Activated gamma-delta T cell treated with anti-CD3 and anti-CD28 coated beads, Interleukin-2, amount 50 U/mL, for 16 hours (primary cell): ENCODE data around the gene GTF2H4.
A peak's percentile ranks its signal among the peaks of the same experiment; 100 is the strongest.
"Not testable (repeated sequence)": the region's sequence is repeated elsewhere in the genome, so short reads cannot be mapped to it uniquely, and the experiment has no call there.

ENCODE experiments used
- DNase-seq: peaks from one replicate; pipeline ENCODE4 v3.0.0-alpha.2; 2020; ENCODE audit warnings: low read depth

Gene GTF2H4

GRCh38 chr6:30895343-30895742 is 12.7 kb upstream of the GTF2H4 start:
- DNase-seq, result no peak

GRCh38 chr6:30896541-30896940 is 11.5 kb upstream of the GTF2H4 start:
- no peak for DNase-seq

- no peak for DNase-seq
Measured at GRCh38 chr6:30897882-30898281, 10.1 kb upstream of the GTF2H4 start.

GRCh38 chr6:30898750-30899360 is 9.2 kb upstream of the GTF2H4 start:
- DNase-seq, result no peak

- DNase-seq, result no peak
Measured at GRCh38 chr6:30900863-30901417, 7.1 kb upstream of the GTF2H4 start.

- DNase-seq, result no peak
Measured at GRCh38 chr6:30901436-30901835, 6.6 kb upstream of the GTF2H4 start.

GRCh38 chr6:30902196-30902595 is 5.8 kb upstream of the GTF2H4 start:
- not testable (repeated sequence) for DNase-seq

- DNase-seq, result no peak
Measured at GRCh38 chr6:30902709-30903108, 5.3 kb upstream of the GTF2H4 start.

- DNase-seq, result no peak
Measured at GRCh38 chr6:30903236-30903635, 4.8 kb upstream of the GTF2H4 start.

GRCh38 chr6:30907290-30907757 is 683 bp upstream of the GTF2H4 start:
- DNase-seq, result not testable (repeated sequence)

GRCh38 chr6:30908700-30909099 is 693 bp downstream of the GTF2H4 start:
- DNase-seq, result no peak

- DNase-seq, result not testable (repeated sequence)
Measured at GRCh38 chr6:30910473-30910872, 2.5 kb downstream of the GTF2H4 start.

GRCh38 chr6:30912746-30913520 is 4.9 kb downstream of the GTF2H4 start:
- DNase-seq, result no peak

- DNase-seq, result no peak
Measured at GRCh38 chr6:30913721-30914075, 5.7 kb downstream of the GTF2H4 start.

GRCh38 chr6:30914076-30914853 is 6.3 kb downstream of the GTF2H4 start, which contains the start of gene VARS2:
Gene VARS2 (plus strand): TSS chr6:30914238. CDS start chr6:30914837, 599 bp downstream.
- peak; percentile 74 for DNase-seq

GRCh38 chr6:30914854-30915590 is 7.0 kb downstream of the GTF2H4 start:
- no peak for DNase-seq

- DNase-seq, result no peak
Measured at GRCh38 chr6:30915591-30915946, 7.6 kb downstream of the GTF2H4 start.

- DNase-seq, result no peak
Measured at GRCh38 chr6:30917041-30917440, 9.0 kb downstream of the GTF2H4 start.

- DNase-seq, result no peak
Measured at GRCh38 chr6:30917487-30917886, 9.5 kb downstream of the GTF2H4 start.

- DNase-seq, result no peak
Measured at GRCh38 chr6:30918670-30919069, 10.7 kb downstream of the GTF2H4 start.

GRCh38 chr6:30922447-30922852 is 14.4 kb downstream of the GTF2H4 start:
- DNase-seq, result no peak
